ENCODE data around the gene THOC2. TPM values are rescaled to one million over a fixed set of nuclear protein-coding genes. Genes with fewer than 3 reads are reported as not detected.
"Not testable (repeated sequence)": the region's sequence is repeated elsewhere in the genome, so short reads cannot be mapped to it uniquely, and the experiment has no call there.

Gene THOC2
- total RNA-seq (66.6 TPM), polyA plus RNA-seq (ENCODE audit: insufficient read depth, low read depth, low replicate concordance) (18.8 TPM)
- long read RNA-seq, donor 1, partial matches to known transcripts = 8 of 16 reads
- long read RNA-seq, donor 1, other reads (novel, unspliced or antisense) = 0 of 16 reads
- long read RNA-seq, donor 2, partial matches to known transcripts = 0 of 8 reads
- long read RNA-seq, donor 2, other reads (novel, unspliced or antisense) = 0 of 8 reads
- long read RNA-seq, donor 3, transcript THOC2-211 (3 exons, 689 nt) = major isoform, 6 of 28 reads
- long read RNA-seq, donor 3, partial matches to known transcripts = 17 of 28 reads
- long read RNA-seq, donor 3, other reads (novel, unspliced or antisense) = 0 of 28 reads
- long read RNA-seq, donor 4, partial matches to known transcripts = 0 of 4 reads
- long read RNA-seq, donor 4, other reads (novel, unspliced or antisense) = 0 of 4 reads
- long read RNA-seq, donor 5 = 0 reads
- long read RNA-seq, donor 6, transcript THOC2-211 (3 exons, 689 nt) = major isoform, 9 of 20 reads
- long read RNA-seq, donor 6, transcript THOC2-214 (2 exons, 398 nt) = minor isoform, 7 of 20 reads
- long read RNA-seq, donor 6, partial matches to known transcripts = 0 of 20 reads
- long read RNA-seq, donor 6, other reads (novel, unspliced or antisense) = 0 of 20 reads
- long read RNA-seq, donor 7, partial matches to known transcripts = 34 of 48 reads
- long read RNA-seq, donor 7, other reads (novel, unspliced or antisense) = 13 of 48 reads
- long read RNA-seq, donor 8, transcript THOC2-214 (2 exons, 398 nt) = major isoform, 5 of 24 reads
- long read RNA-seq, donor 8, transcript THOC2-211 (3 exons, 689 nt) = major isoform, 5 of 24 reads
- long read RNA-seq, donor 8, partial matches to known transcripts = 13 of 24 reads
- long read RNA-seq, donor 8, other reads (novel, unspliced or antisense) = 0 of 24 reads
- long read RNA-seq, donor 9, partial matches to known transcripts = 0 of 3 reads
- long read RNA-seq, donor 9, other reads (novel, unspliced or antisense) = 0 of 3 reads
- long read RNA-seq, donor 10, transcript THOC2-211 (3 exons, 689 nt) = major isoform, 6 of 21 reads
- long read RNA-seq, donor 10, transcript THOC2-214 (2 exons, 398 nt) = major isoform, 6 of 21 reads
- long read RNA-seq, donor 10, partial matches to known transcripts = 7 of 21 reads
- long read RNA-seq, donor 10, other reads (novel, unspliced or antisense) = 0 of 21 reads

- H3K27ac ChIP-seq (ENCODE audit: low read depth in 2 of 2, low read length in 2 of 2) = peak within 1 kb of the TSS; percentile 88
- no peaks in the 10 kb centered on the region for H3K27me3 ChIP-seq (ENCODE audit: control insufficient read depth, insufficient read depth, low read length)
- no peaks in the 10 kb centered on the region for H3K36me3 ChIP-seq (ENCODE audit: control insufficient read depth in 2 of 3, insufficient read depth in 3 of 3, low read length in 3 of 3)
- intact Hi-C loops (cut with DNase I) = no loop called here
- no peaks in the 10 kb centered on the region for H3K4me1 ChIP-seq (ENCODE audit: control insufficient read depth in 2 of 3, insufficient read depth in 2 of 3, low read depth in 1 of 3, low read length in 3 of 3)
- no peak for FAIRE-seq
- no peaks in the 10 kb centered on the region for H3K9me3 ChIP-seq (ENCODE audit: control insufficient read depth in 2 of 3, insufficient read depth in 1 of 3, low read length in 3 of 3)
- H3K9ac ChIP-seq (ENCODE audit: low read length in 3 of 3) = peak within 1 kb of the TSS; percentile 55 to 77 (median 74)
- peak within 1 kb of the TSS; percentile 81 to 85 (median 81) for H3K4me3 ChIP-seq (ENCODE audit: low read length in 3 of 3)
- DNase-seq = peak; percentile 90 to 96 (median 92)
- TF ChIP-seq CTCF (IDR thresholded peaks at IDR 0.05; ENCODE audit: borderline replicate concordance, extremely low read depth, insufficient read depth) = peak; percentile 40
These were observed at the start of gene THOC2 for GRCh38 chrX:123732670-123733363. Gene THOC2 (minus strand): TSS chrX:123733052. CDS start chrX:123733022, 30 bp downstream.

- H3K9me3 ChIP-seq (ENCODE audit: control insufficient read depth in 2 of 3, insufficient read depth in 1 of 3, low read length in 3 of 3); DNase-seq; H3K4me3 ChIP-seq (ENCODE audit: low read length in 3 of 3); H3K9ac ChIP-seq (ENCODE audit: low read length in 3 of 3); intact Hi-C loops (cut with DNase I); H3K27me3 ChIP-seq (ENCODE audit: control insufficient read depth, insufficient read depth, low read length); FAIRE-seq; H3K36me3 ChIP-seq (ENCODE audit: control insufficient read depth in 2 of 3, insufficient read depth in 3 of 3, low read length in 3 of 3); H3K4me1 ChIP-seq (ENCODE audit: control insufficient read depth in 2 of 3, insufficient read depth in 2 of 3, low read depth in 1 of 3, low read length in 3 of 3); H3K27ac ChIP-seq (ENCODE audit: low read depth in 2 of 2, low read length in 2 of 2): not testable (repeated sequence)
These were observed 48.9 kb upstream of the THOC2 start for GRCh38 chrX:123781786-123782185.

GRCh38 chrX:123779908-123780396 lies 47.1 kb upstream of the THOC2 start:
- no peak overlapping the region for H3K4me3 ChIP-seq (ENCODE audit: low read length in 3 of 3)
- H3K9me3 ChIP-seq (ENCODE audit: control insufficient read depth in 2 of 3, insufficient read depth in 1 of 3, low read length in 3 of 3) = no peaks in the 10 kb centered on the region
- no peaks in the 10 kb centered on the region for H3K36me3 ChIP-seq (ENCODE audit: control insufficient read depth in 2 of 3, insufficient read depth in 3 of 3, low read length in 3 of 3)
- no peak for TF ChIP-seq CTCF (IDR thresholded peaks at IDR 0.05; ENCODE audit: borderline replicate concordance, extremely low read depth, insufficient read depth)
- H3K27me3 ChIP-seq (ENCODE audit: control insufficient read depth, insufficient read depth, low read length) = no peaks in the 10 kb centered on the region
- FAIRE-seq (no peak), DNase-seq (no peak)
- peak overlapping the region; percentile 37 to 43 for H3K27ac ChIP-seq (ENCODE audit: low read depth in 2 of 2, low read length in 2 of 2)
- no peak overlapping the region for H3K9ac ChIP-seq (ENCODE audit: low read length in 3 of 3)
- H3K4me1 ChIP-seq (ENCODE audit: control insufficient read depth in 2 of 3, insufficient read depth in 2 of 3, low read depth in 1 of 3, low read length in 3 of 3) = no peaks in the 10 kb centered on the region
- intact Hi-C loops (cut with DNase I) = no loop called here
